ENCODE data around the gene HLA-DPB1.
"Not testable (repeated sequence)": the region's sequence is repeated elsewhere in the genome, so short reads cannot be mapped to it uniquely, and the experiment has no call there.

HLA-DPB1 gene

GRCh38 chr6:33053230-33053629 is 22.6 kb upstream of the HLA-DPB1 start:
- Histone ChIP-seq H3K9ac (ENCODE audit: low read depth, low read length) (no peak overlapping the region), H3K4me1 (ENCODE audit: insufficient read depth, low read length) (peaks cover 17% of the 10 kb centered on the region), H3K27ac (ENCODE audit: low read length) (peak overlapping the region; percentile 34), H3K4me3 (ENCODE audit: low read length) (no peak overlapping the region; the same call in 1 of the 2 replicates), H3K36me3 (ENCODE audit: insufficient read depth, low read depth, low read length) (no peaks in the 10 kb centered on the region), H3K27me3 (ENCODE audit: insufficient read depth, low read length) (no peaks in the 10 kb centered on the region), H3K9me3 (ENCODE audit: insufficient read depth, low read depth, low read length) (peaks cover 3% of the 10 kb centered on the region; the same call in 1 of the 2 replicates)

GRCh38 chr6:33057222-33058150 is 18.3 kb upstream of the HLA-DPB1 start:
- Histone ChIP-seq H3K4me3 (ENCODE audit: low read length) (no peak overlapping the region), H3K9ac (ENCODE audit: low read depth, low read length) (no peak overlapping the region), H3K27me3 (ENCODE audit: insufficient read depth, low read length) (no peaks in the 10 kb centered on the region), H3K9me3 (ENCODE audit: insufficient read depth, low read depth, low read length) (peaks cover 3% of the 10 kb centered on the region; the same call in 1 of the 2 replicates), H3K4me1 (ENCODE audit: insufficient read depth, low read length) (peaks cover 5% of the 10 kb centered on the region; the same call in 1 of the 2 replicates), H3K36me3 (ENCODE audit: insufficient read depth, low read depth, low read length) (no peaks in the 10 kb centered on the region), H3K27ac (ENCODE audit: low read length) (no peak overlapping the region)

- Histone ChIP-seq H3K9ac (ENCODE audit: low read depth, low read length) (no peak overlapping the region), H3K9me3 (ENCODE audit: insufficient read depth, low read depth, low read length) (no peaks in the 10 kb centered on the region), H3K4me1 (ENCODE audit: insufficient read depth, low read length) (no peaks in the 10 kb centered on the region), H3K36me3 (ENCODE audit: insufficient read depth, low read depth, low read length) (no peaks in the 10 kb centered on the region), H3K4me3 (ENCODE audit: low read length) (no peak overlapping the region), H3K27ac (ENCODE audit: low read length) (no peak overlapping the region), H3K27me3 (ENCODE audit: insufficient read depth, low read length) (no peaks in the 10 kb centered on the region)
Measured at GRCh38 chr6:33061987-33062386, 13.8 kb upstream of the HLA-DPB1 start.

GRCh38 chr6:33063435-33063834 is 12.4 kb upstream of the HLA-DPB1 start:
- not testable (repeated sequence) for H3K9ac ChIP-seq (ENCODE audit: low read depth, low read length); H3K27me3 ChIP-seq (ENCODE audit: insufficient read depth, low read length); H3K36me3 ChIP-seq (ENCODE audit: insufficient read depth, low read depth, low read length); H3K4me3 ChIP-seq (ENCODE audit: low read length); H3K9me3 ChIP-seq (ENCODE audit: insufficient read depth, low read depth, low read length); H3K4me1 ChIP-seq (ENCODE audit: insufficient read depth, low read length); H3K27ac ChIP-seq (ENCODE audit: low read length)

GRCh38 chr6:33064723-33065122 is 11.1 kb upstream of the HLA-DPB1 start:
- no peaks in the 10 kb centered on the region for H3K9me3 ChIP-seq (ENCODE audit: insufficient read depth, low read depth, low read length)
- no peak overlapping the region for H3K9ac ChIP-seq (ENCODE audit: low read depth, low read length)
- no peak overlapping the region for H3K27ac ChIP-seq (ENCODE audit: low read length)
- H3K4me1 ChIP-seq (ENCODE audit: insufficient read depth, low read length): no peaks in the 10 kb centered on the region
- H3K27me3 ChIP-seq (ENCODE audit: insufficient read depth, low read length): no peaks in the 10 kb centered on the region
- no peak overlapping the region for H3K4me3 ChIP-seq (ENCODE audit: low read length)
- no peaks in the 10 kb centered on the region for H3K36me3 ChIP-seq (ENCODE audit: insufficient read depth, low read depth, low read length)

GRCh38 chr6:33065312-33065711 is 10.5 kb upstream of the HLA-DPB1 start:
- H3K4me3 ChIP-seq (ENCODE audit: low read length): no peak overlapping the region
- no peaks in the 10 kb centered on the region for H3K27me3 ChIP-seq (ENCODE audit: insufficient read depth, low read length)
- no peaks in the 10 kb centered on the region for H3K36me3 ChIP-seq (ENCODE audit: insufficient read depth, low read depth, low read length)
- no peak overlapping the region for H3K9ac ChIP-seq (ENCODE audit: low read depth, low read length)
- H3K4me1 ChIP-seq (ENCODE audit: insufficient read depth, low read length): no peaks in the 10 kb centered on the region
- H3K9me3 ChIP-seq (ENCODE audit: insufficient read depth, low read depth, low read length): no peaks in the 10 kb centered on the region
- H3K27ac ChIP-seq (ENCODE audit: low read length): no peak overlapping the region

- Histone ChIP-seq H3K4me1 (ENCODE audit: insufficient read depth, low read length) (no peaks in the 10 kb centered on the region), H3K9ac (ENCODE audit: low read depth, low read length) (no peak overlapping the region), H3K27ac (ENCODE audit: low read length) (no peak overlapping the region), H3K4me3 (ENCODE audit: low read length) (no peak overlapping the region), H3K9me3 (ENCODE audit: insufficient read depth, low read depth, low read length) (no peaks in the 10 kb centered on the region), H3K27me3 (ENCODE audit: insufficient read depth, low read length) (no peaks in the 10 kb centered on the region), H3K36me3 (ENCODE audit: insufficient read depth, low read depth, low read length) (no peaks in the 10 kb centered on the region)
Measured at GRCh38 chr6:33066917-33067521, 8.8 kb upstream of the HLA-DPB1 start.

- no peak overlapping the region for H3K9ac ChIP-seq (ENCODE audit: low read depth, low read length)
- no peaks in the 10 kb centered on the region for H3K9me3 ChIP-seq (ENCODE audit: insufficient read depth, low read depth, low read length)
- no peaks in the 10 kb centered on the region for H3K27me3 ChIP-seq (ENCODE audit: insufficient read depth, low read length)
- no peak overlapping the region for H3K4me3 ChIP-seq (ENCODE audit: low read length)
- no peak overlapping the region for H3K27ac ChIP-seq (ENCODE audit: low read length)
- no peaks in the 10 kb centered on the region for H3K36me3 ChIP-seq (ENCODE audit: insufficient read depth, low read depth, low read length)
- H3K4me1 ChIP-seq (ENCODE audit: insufficient read depth, low read length): no peaks in the 10 kb centered on the region
Measured at GRCh38 chr6:33069021-33069738, 6.6 kb upstream of the HLA-DPB1 start.

- Histone ChIP-seq H3K27ac (ENCODE audit: low read length) (no peak overlapping the region), H3K9me3 (ENCODE audit: insufficient read depth, low read depth, low read length) (no peaks in the 10 kb centered on the region), H3K9ac (ENCODE audit: low read depth, low read length) (no peak overlapping the region), H3K27me3 (ENCODE audit: insufficient read depth, low read length) (no peaks in the 10 kb centered on the region), H3K4me3 (ENCODE audit: low read length) (no peak overlapping the region), H3K4me1 (ENCODE audit: insufficient read depth, low read length) (no peaks in the 10 kb centered on the region), H3K36me3 (ENCODE audit: insufficient read depth, low read depth, low read length) (no peaks in the 10 kb centered on the region)
Measured at GRCh38 chr6:33070909-33071308, 4.9 kb upstream of the HLA-DPB1 start.

GRCh38 chr6:33071569-33071968 is 4.2 kb upstream of the HLA-DPB1 start:
- H3K9ac ChIP-seq (ENCODE audit: low read depth, low read length): no peak overlapping the region
- no peaks in the 10 kb centered on the region for H3K4me1 ChIP-seq (ENCODE audit: insufficient read depth, low read length)
- H3K27me3 ChIP-seq (ENCODE audit: insufficient read depth, low read length): no peaks in the 10 kb centered on the region
- H3K9me3 ChIP-seq (ENCODE audit: insufficient read depth, low read depth, low read length): no peaks in the 10 kb centered on the region
- no peak overlapping the region for H3K27ac ChIP-seq (ENCODE audit: low read length)
- no peak overlapping the region for H3K4me3 ChIP-seq (ENCODE audit: low read length)
- no peaks in the 10 kb centered on the region for H3K36me3 ChIP-seq (ENCODE audit: insufficient read depth, low read depth, low read length)

- Histone ChIP-seq H3K27ac (ENCODE audit: low read length) (no peak overlapping the region), H3K36me3 (ENCODE audit: insufficient read depth, low read depth, low read length) (no peaks in the 10 kb centered on the region), H3K9ac (ENCODE audit: low read depth, low read length) (no peak overlapping the region), H3K4me3 (ENCODE audit: low read length) (no peak overlapping the region), H3K9me3 (ENCODE audit: insufficient read depth, low read depth, low read length) (no peaks in the 10 kb centered on the region), H3K27me3 (ENCODE audit: insufficient read depth, low read length) (no peaks in the 10 kb centered on the region), H3K4me1 (ENCODE audit: insufficient read depth, low read length) (no peaks in the 10 kb centered on the region)
Measured at GRCh38 chr6:33072508-33073100, 3.2 kb upstream of the HLA-DPB1 start.
